GM12892 (cell line): ENCODE measurements around the gene EFCC1.

Experiments
- POLR2A ChIP-seq: IDR thresholded peaks from 2 replicates; pipeline ENCODE4 v1.6.1; 2011; ENCODE audit warnings: low read depth, low read length, control low read depth
- POLR2AphosphoS5 ChIP-seq: IDR thresholded peaks from 2 replicates; pipeline ENCODE4 v1.6.1; 2011; ENCODE audit warnings: low read depth, low read length, control low read depth
- TAF1 ChIP-seq: IDR thresholded peaks from 2 replicates; pipeline ENCODE4 v1.6.1; 2011; ENCODE audit warnings: low read depth, mild to moderate bottlenecking, control low read depth, low read length, borderline replicate concordance

GRCh38 chr3:129023909-129024308, 22.8 kb downstream of the EFCC1 start:
- TF ChIP-seq POLR2A (no peak), POLR2AphosphoS5 (no peak), TAF1 (no peak)
